A673 (cell line): ENCODE results near the gene ACE.

Experiments
- EZH2 ChIP-seq: fragments of 200-600 bp; sonication (generic); IDR thresholded peaks from 2 replicates; pipeline ENCODE4 v1.6.1; 2017; ENCODE audit warnings: borderline replicate concordance, low read depth, mild to moderate bottlenecking, mixed read lengths, antibody characterized with exemption, low read length; ENCODE audit not compliant: poor library complexity, severe bottlenecking
- TF ChIP-seq, protein P1 (sequence below): fragments of 300-800, 200-600 bp; sonication (generic); conservative IDR thresholded peaks from 2 replicates; pipeline ENCODE4 v1.5.1; 2017; ENCODE audit warnings: low read depth, mild to moderate bottlenecking, antibody characterized with exemption, low read length, moderate library complexity, mixed read lengths

- TF ChIP-seq, protein P1, sequence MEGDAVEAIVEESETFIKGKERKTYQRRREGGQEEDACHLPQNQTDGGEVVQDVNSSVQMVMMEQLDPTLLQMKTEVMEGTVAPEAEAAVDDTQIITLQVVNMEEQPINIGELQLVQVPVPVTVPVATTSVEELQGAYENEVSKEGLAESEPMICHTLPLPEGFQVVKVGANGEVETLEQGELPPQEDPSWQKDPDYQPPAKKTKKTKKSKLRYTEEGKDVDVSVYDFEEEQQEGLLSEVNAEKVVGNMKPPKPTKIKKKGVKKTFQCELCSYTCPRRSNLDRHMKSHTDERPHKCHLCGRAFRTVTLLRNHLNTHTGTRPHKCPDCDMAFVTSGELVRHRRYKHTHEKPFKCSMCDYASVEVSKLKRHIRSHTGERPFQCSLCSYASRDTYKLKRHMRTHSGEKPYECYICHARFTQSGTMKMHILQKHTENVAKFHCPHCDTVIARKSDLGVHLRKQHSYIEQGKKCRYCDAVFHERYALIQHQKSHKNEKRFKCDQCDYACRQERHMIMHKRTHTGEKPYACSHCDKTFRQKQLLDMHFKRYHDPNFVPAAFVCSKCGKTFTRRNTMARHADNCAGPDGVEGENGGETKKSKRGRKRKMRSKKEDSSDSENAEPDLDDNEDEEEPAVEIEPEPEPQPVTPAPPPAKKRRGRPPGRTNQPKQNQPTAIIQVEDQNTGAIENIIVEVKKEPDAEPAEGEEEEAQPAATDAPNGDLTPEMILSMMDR, result no peak
- TF ChIP-seq EZH2, result no peak
Observed at GRCh38 chr17:63542942-63543821, 66.3 kb downstream of the ACE start.
